ENCODE measurements around the gene NCOA7.

- TF ChIP-seq CTCF (IDR thresholded peaks at IDR 0.05) (no peak), POLR2A (IDR thresholded peaks at IDR 0.05) (no peak), POLR2AphosphoS5 (IDR thresholded peaks at IDR 0.05) (no peak)
Observed at GRCh38 chr6:125930765-125931418, 140.1 kb downstream of the NCOA7 start.
